Measurements from ENCODE around the gene RPS6KA2.
A peak's percentile ranks its signal among the peaks of the same experiment; 100 is the strongest.

RPS6KA2 gene

GRCh38 chr6:166443166-166443565, 183.9 kb downstream of the RPS6KA2 start:
- no peak for DNase-seq (ENCODE audit: low read depth)

GRCh38 chr6:166442131-166442685, 184.8 kb downstream of the RPS6KA2 start:
- DNase-seq (ENCODE audit: low read depth): no peak

- no peak for DNase-seq (ENCODE audit: low read depth)
Measured at GRCh38 chr6:166441325-166442078, 185.5 kb downstream of the RPS6KA2 start.

- DNase-seq (ENCODE audit: low read depth): no peak
Measured at GRCh38 chr6:166440729-166441128, 186.3 kb downstream of the RPS6KA2 start.

- DNase-seq (ENCODE audit: low read depth): no peak
Measured at GRCh38 chr6:166440106-166440505, 186.9 kb downstream of the RPS6KA2 start.

GRCh38 chr6:166439366-166440091, 187.5 kb downstream of the RPS6KA2 start:
- no peak for DNase-seq (ENCODE audit: low read depth)

GRCh38 chr6:166438211-166438861, 188.7 kb downstream of the RPS6KA2 start:
- no peak for DNase-seq (ENCODE audit: low read depth)

- DNase-seq (ENCODE audit: low read depth): no peak
Measured at GRCh38 chr6:166437661-166438060, 189.4 kb downstream of the RPS6KA2 start.

GRCh38 chr6:166436195-166437139, 190.6 kb downstream of the RPS6KA2 start:
- DNase-seq (ENCODE audit: low read depth): no peak

GRCh38 chr6:166435574-166435973, 191.5 kb downstream of the RPS6KA2 start:
- DNase-seq (ENCODE audit: low read depth): peak; percentile 37

- no peak for DNase-seq (ENCODE audit: low read depth)
Measured at GRCh38 chr6:166434336-166434735, 192.7 kb downstream of the RPS6KA2 start.

- no peak for DNase-seq (ENCODE audit: low read depth)
Measured at GRCh38 chr6:166433096-166433495, 194.0 kb downstream of the RPS6KA2 start.

- no peak for DNase-seq (ENCODE audit: low read depth)
Measured at GRCh38 chr6:166430269-166430668, 196.8 kb downstream of the RPS6KA2 start.

GRCh38 chr6:166424431-166424830, 202.6 kb downstream of the RPS6KA2 start:
- DNase-seq (ENCODE audit: low read depth): no peak

GRCh38 chr6:166423781-166424180, 203.3 kb downstream of the RPS6KA2 start:
- DNase-seq (ENCODE audit: low read depth): no peak

- no peak for DNase-seq (ENCODE audit: low read depth)
Measured at GRCh38 chr6:166423051-166423745, 203.9 kb downstream of the RPS6KA2 start.

- DNase-seq (ENCODE audit: low read depth): no peak
Measured at GRCh38 chr6:166422201-166422940, 204.7 kb downstream of the RPS6KA2 start.

GRCh38 chr6:166420351-166420750, 206.7 kb downstream of the RPS6KA2 start:
- no peak for DNase-seq (ENCODE audit: low read depth)

GRCh38 chr6:166419717-166420116, 207.3 kb downstream of the RPS6KA2 start:
- DNase-seq (ENCODE audit: low read depth): no peak

GRCh38 chr6:166419286-166419685, 207.8 kb downstream of the RPS6KA2 start:
- DNase-seq (ENCODE audit: low read depth): peak; percentile 38

All from stimulated activated CD8-positive, alpha-beta memory T cell treated with anti-CD3 and anti-CD28 coated beads, Interleukin-4, amount 100 ng/mL, for 24 hours (primary cell).